Esophagus muscularis mucosa (tissue), 4 donors: ENCODE results near the gene NT5DC3. TPM values are rescaled to one million over a fixed set of nuclear protein-coding genes. Genes with fewer than 3 reads are reported as not detected.
A peak's percentile ranks its signal among the peaks of the same experiment; 100 is the strongest.

Source experiments
- DNase-seq: peaks from one replicate; pipeline ENCODE4 v3.0.0-alpha.2; 2017; ENCODE audit errors: extremely low spot score
- H3K27ac ChIP-seq, 4 donors: fragments of 200-600 bp; sonication (generic); replicated peaks in 1 of 4; 1 replicate in 3 of 4; 2 replicates in 1 of 4; pipeline ENCODE4 v1.5.1; 2016 to 2019; ENCODE audit warnings: mild to moderate bottlenecking in 1 of 4
- H3K27me3 ChIP-seq, 4 donors: fragments of 200-600 bp; sonication (generic); one replicate each; pipeline versions ENCODE4 v1.5.1 to v1.6.0; 2016 to 2019
- H3K36me3 ChIP-seq, 4 donors: fragments of 200-600 bp; sonication (generic); one replicate each; pipeline ENCODE4 v1.5.1; 2016 to 2019
- H3K4me1 ChIP-seq, 4 donors: fragments of 200-600 bp; sonication (generic); one replicate each; pipeline ENCODE4 v1.5.1; 2016 to 2019
- H3K4me3 ChIP-seq, 4 donors: fragments of 200-600 bp; sonication (generic); 1 replicate in 2 of 4; 2 replicates in 2 of 4; pipeline ENCODE4 v1.5.1; 2016 to 2019; ENCODE audit warnings: mild to moderate bottlenecking in 4 of 4, moderate library complexity in 1 of 4
- H3K9me3 ChIP-seq, 4 donors: fragments of 200-600 bp; sonication (generic); 1 replicate in 3 of 4; 2 replicates in 1 of 4; pipeline ENCODE4 v1.5.1; 2016 to 2019
- EP300 ChIP-seq: sonication (generic); formaldehyde crosslinking; IDR thresholded peaks from one replicate; pipeline ENCODE4 v1.6.1; 2017; ENCODE audit warnings: antibody characterized with exemption
- POLR2A ChIP-seq: fragments of 450-650 bp; IDR thresholded peaks from one replicate; pipeline ENCODE4 v1.6.1; 2017; ENCODE audit warnings: antibody characterized with exemption, moderate library complexity, mild to moderate bottlenecking, low read depth
- POLR2AphosphoS5 ChIP-seq, 2 donors: sonication (generic); formaldehyde crosslinking; IDR thresholded peaks; one replicate each; pipeline ENCODE4 v1.6.1; 2017; ENCODE audit warnings: antibody characterized with exemption in 2 of 2
- WGBS: methylation state at CpG from one replicate; pipeline ENCODE4 v1.1.5; 2018; 5-methylcytosine and 5-hydroxymethylcytosine counted together
- intact Hi-C: fragments of 100-400 bp; cut with DNase I; formaldehyde crosslinking; loops from one replicate; pipeline ENCODE4 v1.15.1; 2023
- total RNA-seq, 4 donors: library from RNA; depleted of rRNA; stranded (reverse); fragments of >200 nt; gene quantifications; one replicate each; pipeline versions ENCODE4 v1.1.0 to v1.2.1, GENCODE V29; 2016
- TF ChIP-seq, protein P1 (sequence below), 3 experiments: fragments of 200-600 bp in 2 of 3; fragments of 450-650 bp in 1 of 3; sonication (generic) in 2 of 3; IDR thresholded peaks; one replicate each; pipeline ENCODE4 v1.5.1; 2017 to 2019; ENCODE audit warnings: antibody characterized with exemption in 3 of 3, mild to moderate bottlenecking in 2 of 3, moderate library complexity in 1 of 3

Gene NT5DC3
- 100 to 1,000 TPM; 169 to 275 (median 195) TPM for total RNA-seq

DNA sequence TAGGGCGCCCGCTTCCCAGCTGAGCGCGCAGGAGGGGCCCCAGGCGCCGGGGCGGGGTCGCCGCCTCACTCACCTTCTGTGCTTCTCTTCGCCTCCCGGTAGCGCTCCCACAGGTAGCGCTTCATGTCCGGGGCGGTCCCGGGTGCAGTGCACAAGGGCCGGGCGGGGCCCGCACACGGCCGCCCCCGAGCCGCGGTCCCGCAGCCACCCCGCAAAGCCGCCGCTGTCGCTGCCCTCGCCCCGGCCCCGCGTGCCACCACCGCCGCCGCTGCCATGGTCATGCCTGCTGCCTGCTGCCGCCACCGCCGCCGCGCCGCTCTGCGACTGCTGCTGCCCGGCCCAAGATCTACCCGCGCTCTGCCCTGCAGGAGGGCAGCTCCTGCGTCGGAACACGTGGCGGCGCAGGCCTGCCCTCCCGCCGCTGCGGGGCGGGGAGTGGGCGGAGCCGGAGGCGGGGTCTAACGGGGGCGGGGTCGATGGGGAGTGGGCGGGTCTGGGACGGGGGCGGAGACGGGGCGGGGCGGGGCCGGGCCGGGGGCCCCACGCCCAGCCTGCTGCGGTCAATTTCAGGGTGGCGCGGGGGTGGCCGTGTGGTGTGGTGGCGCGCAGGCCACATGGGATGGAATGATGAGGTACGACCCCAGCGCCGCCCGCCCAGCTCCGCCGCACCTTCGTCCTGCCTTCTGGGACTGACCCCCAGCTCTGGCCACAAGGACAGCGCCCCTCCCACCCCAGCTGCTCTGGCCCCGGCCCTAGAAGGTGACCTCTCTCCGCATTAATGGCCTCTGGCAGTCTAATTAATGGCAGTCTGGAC is at the start of gene NT5DC3:
Gene NT5DC3, minus strand, starts transcription at position 359 of the 814 bp plus-strand sequence. Its CDS starts 78 bp downstream, at position 281.
- intact Hi-C loops, result no loop called here
- TF ChIP-seq, protein P1, sequence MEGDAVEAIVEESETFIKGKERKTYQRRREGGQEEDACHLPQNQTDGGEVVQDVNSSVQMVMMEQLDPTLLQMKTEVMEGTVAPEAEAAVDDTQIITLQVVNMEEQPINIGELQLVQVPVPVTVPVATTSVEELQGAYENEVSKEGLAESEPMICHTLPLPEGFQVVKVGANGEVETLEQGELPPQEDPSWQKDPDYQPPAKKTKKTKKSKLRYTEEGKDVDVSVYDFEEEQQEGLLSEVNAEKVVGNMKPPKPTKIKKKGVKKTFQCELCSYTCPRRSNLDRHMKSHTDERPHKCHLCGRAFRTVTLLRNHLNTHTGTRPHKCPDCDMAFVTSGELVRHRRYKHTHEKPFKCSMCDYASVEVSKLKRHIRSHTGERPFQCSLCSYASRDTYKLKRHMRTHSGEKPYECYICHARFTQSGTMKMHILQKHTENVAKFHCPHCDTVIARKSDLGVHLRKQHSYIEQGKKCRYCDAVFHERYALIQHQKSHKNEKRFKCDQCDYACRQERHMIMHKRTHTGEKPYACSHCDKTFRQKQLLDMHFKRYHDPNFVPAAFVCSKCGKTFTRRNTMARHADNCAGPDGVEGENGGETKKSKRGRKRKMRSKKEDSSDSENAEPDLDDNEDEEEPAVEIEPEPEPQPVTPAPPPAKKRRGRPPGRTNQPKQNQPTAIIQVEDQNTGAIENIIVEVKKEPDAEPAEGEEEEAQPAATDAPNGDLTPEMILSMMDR (IDR thresholded peaks at IDR 0.05), result peak in 1 of 3 experiments; percentile 7
- peak; percentile 53 for TF ChIP-seq POLR2A
- TF ChIP-seq EP300, result no peak
- TF ChIP-seq POLR2AphosphoS5 (IDR thresholded peaks at IDR 0.05), result peak; percentile 97 to 98
- Histone ChIP-seq H3K27me3 (no peaks in the 10 kb centered on the region), H3K9me3 (no peaks in the 10 kb centered on the region), H3K27ac (peak within 1 kb of the TSS; percentile 90 to 97 (median 96)), H3K4me3 (peak within 1 kb of the TSS; percentile 84 to 100 (median 94)), H3K36me3 (peaks cover 0 to 13% (median 2%) of the 10 kb centered on the region in 4 donors), H3K4me1 (peaks cover 16 to 64% (median 50%) of the 10 kb centered on the region in 4 donors)
- no CpG with 5 or more reads among the region's 86 CpGs for WGBS
- peak; percentile 93 for DNase-seq

DNA sequence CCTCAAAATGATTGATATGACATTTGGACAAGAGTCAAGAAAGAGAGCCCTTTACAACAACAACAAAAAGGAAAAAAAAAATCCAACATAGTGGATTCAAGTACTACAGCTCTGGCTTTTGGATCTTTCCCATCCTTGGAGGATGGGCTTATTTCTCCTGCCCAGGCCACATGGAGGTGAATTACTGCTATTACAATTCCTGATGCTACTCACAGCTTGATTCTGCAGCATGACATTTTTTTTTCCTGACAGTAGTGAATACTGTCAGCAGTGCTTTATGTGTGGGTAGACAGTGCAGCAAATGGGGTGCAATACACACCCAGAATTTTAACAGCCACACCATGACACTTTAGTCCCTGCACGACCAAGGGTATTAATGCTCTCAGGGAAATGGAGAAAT is 46.7 kb upstream of the NT5DC3 start:
- DNase-seq, result no peak
- Histone ChIP-seq H3K27me3 (no peaks in the 10 kb centered on the region), H3K27ac (no peak overlapping the region), H3K4me1 (no peaks in the 10 kb centered on the region), H3K36me3 (no peaks in the 10 kb centered on the region), H3K4me3 (no peak overlapping the region), H3K9me3 (no peaks in the 10 kb centered on the region)
- TF ChIP-seq POLR2A, result no peak
- no peak for TF ChIP-seq EP300
- TF ChIP-seq, protein P1 (IDR thresholded peaks at IDR 0.05), result no peak
- TF ChIP-seq POLR2AphosphoS5 (IDR thresholded peaks at IDR 0.05), result no peak
- intact Hi-C loops, result loop anchor here (10.0 kb wide), 1 partner anchor 217 kb away; no protein-coding TSS in a partner anchor
- WGBS, result 64% methylated on average over 1 of the region's 1 CpG

DNA sequence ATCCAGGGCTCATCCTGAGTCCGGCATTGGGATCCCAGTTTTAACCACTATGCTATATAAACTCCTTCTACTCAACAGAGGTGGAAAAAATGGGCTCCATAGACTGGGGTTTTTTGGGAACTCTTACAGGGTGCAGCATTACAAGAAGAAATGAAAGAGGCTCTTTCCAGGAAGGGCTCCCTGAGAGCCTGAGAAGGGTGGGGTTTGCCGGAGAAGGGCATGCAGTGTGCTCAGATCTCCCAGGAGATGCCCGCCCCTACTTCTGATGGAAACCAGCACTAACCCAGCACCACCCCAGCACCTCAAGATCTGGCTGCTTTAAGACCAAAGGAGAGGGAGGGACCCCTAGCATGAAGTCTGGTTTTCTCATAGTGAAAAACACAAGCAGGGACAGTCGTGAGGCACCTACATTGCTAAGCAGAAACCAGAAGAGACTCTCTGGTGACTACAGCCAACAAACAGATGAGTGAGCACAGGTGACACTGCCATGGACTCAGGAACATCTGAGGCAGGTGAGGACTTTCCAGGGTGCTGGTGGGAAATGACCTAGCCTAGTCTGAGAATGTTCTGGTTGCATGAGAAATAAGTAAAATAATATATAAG is 45.3 kb upstream of the NT5DC3 start:
- Histone ChIP-seq H3K9me3 (no peaks in the 10 kb centered on the region), H3K4me1 (no peaks in the 10 kb centered on the region), H3K27me3 (no peaks in the 10 kb centered on the region), H3K4me3 (no peak overlapping the region), H3K27ac (no peak overlapping the region), H3K36me3 (no peaks in the 10 kb centered on the region)
- DNase-seq, result no peak
- 89% methylated on average over 4 of the region's 4 CpGs for WGBS
- intact Hi-C loops, result loop anchor here (10.0 kb wide), 1 partner anchor 219 kb away; no protein-coding TSS in a partner anchor
- no peak for TF ChIP-seq EP300
- TF ChIP-seq POLR2A, result no peak
- TF ChIP-seq, protein P1 (IDR thresholded peaks at IDR 0.05), result no peak
- TF ChIP-seq POLR2AphosphoS5 (IDR thresholded peaks at IDR 0.05), result no peak

DNA sequence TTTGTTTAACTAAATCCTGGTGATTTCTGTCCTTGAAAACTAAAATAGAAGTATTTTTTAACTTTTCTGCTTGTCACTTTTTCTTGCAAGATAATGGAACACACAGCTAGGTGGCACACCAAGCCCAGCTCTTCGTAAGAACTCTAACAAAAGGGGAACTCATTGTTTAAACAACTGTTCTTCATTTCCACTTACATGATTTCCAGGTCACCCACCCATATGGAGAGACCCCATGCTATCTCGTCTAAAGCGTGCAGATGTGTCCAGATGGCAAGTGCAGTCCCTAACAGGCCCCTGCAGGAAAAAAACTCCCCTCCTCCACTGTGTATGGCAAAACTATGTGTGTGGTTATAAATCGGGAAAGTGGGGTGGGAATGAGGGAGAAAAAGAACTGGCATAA is 43.3 kb upstream of the NT5DC3 start:
- Histone ChIP-seq H3K4me1 (no peaks in the 10 kb centered on the region), H3K9me3 (no peaks in the 10 kb centered on the region), H3K27ac (no peak overlapping the region), H3K36me3 (no peaks in the 10 kb centered on the region), H3K27me3 (no peaks in the 10 kb centered on the region), H3K4me3 (no peak overlapping the region)
- WGBS, result 38% methylated on average over 4 of the region's 4 CpGs
- intact Hi-C loops, result loop anchor here (2.0 to 10.0 kb wide), 2 partner anchors 40 to 220 kb away; no protein-coding TSS in a partner anchor
- TF ChIP-seq, protein P1 (IDR thresholded peaks at IDR 0.05), result peak; percentile 19 to 37 (median 25)
- TF ChIP-seq POLR2AphosphoS5 (IDR thresholded peaks at IDR 0.05) (no peak), EP300 (no peak)
- no peak for DNase-seq
